ENCODE measurements around the gene PXMP2.

DNA sequence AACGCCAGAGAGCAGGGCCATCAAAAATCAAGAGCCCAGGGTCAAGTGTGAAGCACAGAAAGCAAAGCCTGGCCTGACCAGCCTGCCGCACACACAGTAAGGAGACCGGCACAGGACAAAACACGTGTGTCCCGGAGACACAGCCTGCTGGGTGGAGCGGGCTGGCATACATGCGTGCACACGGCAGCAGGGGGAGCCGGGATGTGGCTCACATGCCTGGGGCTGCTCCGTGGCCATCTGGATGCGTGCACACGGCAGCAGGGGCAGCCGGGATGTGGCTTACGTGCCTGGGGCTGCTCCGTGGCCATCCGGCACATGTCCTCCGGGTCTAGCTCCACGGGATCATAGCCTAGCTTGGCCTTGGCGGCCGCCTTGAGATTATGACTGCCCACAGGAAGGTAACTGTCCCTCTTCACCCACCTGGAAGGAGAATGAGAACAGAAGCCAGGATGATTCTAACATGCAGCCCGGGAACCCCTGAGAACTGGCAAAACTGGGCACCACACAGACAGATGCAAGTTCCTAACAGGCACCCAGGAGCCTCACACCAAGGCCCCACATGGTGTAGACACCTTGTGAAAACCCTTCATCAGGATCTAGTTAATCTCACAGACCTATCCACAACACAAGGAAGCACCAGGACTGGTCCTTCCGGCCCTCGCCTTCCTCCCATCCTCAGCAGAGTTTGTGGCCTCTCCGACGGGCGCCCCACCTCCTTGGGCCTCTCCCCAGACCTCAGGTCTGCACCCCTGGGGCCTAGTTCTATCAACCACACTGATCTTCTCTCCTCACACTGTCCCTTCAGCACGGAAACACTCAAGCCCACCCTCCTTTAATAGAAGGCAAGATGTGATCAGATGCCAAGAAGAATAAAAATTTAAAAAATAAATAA is 13.9 kb upstream of the PXMP2 start:
- TF ChIP-seq POLR2AphosphoS5 (IDR thresholded peaks at IDR 0.05): no peak
- TF ChIP-seq, protein P1, sequence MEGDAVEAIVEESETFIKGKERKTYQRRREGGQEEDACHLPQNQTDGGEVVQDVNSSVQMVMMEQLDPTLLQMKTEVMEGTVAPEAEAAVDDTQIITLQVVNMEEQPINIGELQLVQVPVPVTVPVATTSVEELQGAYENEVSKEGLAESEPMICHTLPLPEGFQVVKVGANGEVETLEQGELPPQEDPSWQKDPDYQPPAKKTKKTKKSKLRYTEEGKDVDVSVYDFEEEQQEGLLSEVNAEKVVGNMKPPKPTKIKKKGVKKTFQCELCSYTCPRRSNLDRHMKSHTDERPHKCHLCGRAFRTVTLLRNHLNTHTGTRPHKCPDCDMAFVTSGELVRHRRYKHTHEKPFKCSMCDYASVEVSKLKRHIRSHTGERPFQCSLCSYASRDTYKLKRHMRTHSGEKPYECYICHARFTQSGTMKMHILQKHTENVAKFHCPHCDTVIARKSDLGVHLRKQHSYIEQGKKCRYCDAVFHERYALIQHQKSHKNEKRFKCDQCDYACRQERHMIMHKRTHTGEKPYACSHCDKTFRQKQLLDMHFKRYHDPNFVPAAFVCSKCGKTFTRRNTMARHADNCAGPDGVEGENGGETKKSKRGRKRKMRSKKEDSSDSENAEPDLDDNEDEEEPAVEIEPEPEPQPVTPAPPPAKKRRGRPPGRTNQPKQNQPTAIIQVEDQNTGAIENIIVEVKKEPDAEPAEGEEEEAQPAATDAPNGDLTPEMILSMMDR (IDR thresholded peaks at IDR 0.05): no peak

Data from breast epithelium (tissue), 3 donors.